Measurements from ENCODE around the gene PEX3. TPM values are rescaled to one million over a fixed set of nuclear protein-coding genes. Genes with fewer than 3 reads are reported as not detected.

PEX3 gene
- total RNA-seq, 2 donors from 2014 or later: 8.4 to 14.9 TPM

DNA sequence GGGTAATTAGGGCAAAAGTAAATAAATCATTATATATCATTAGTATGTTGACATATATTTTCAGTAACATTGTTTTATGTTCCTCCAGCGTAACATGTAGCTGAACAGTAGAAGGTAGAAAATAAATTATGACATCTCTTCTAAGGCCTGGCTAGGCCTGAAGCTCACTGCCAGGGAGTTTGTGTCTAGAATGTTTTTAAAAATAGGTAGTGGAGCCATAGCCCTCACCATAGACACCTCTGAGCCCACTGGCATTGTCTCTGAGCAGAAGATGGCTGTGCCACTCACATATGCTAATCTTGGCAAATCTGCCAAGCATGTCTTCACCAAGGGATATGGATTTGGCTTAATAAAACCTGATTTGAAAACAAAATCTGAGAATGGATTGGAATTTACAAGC lies 39.6 kb downstream of the PEX3 start:
- H3K27ac ChIP-seq: no peak overlapping the region
- H3K9me3 ChIP-seq: no peaks in the 10 kb centered on the region
- H3K4me3 ChIP-seq: no peak overlapping the region
- no peaks in the 10 kb centered on the region for H3K27me3 ChIP-seq
- no peaks in the 10 kb centered on the region for H3K4me1 ChIP-seq
- peaks cover 6% of the 10 kb centered on the region for H3K36me3 ChIP-seq
- DNase-seq (ENCODE audit: low spot score): no peak
- TF ChIP-seq CTCF (IDR thresholded peaks at IDR 0.05): no peak

DNA sequence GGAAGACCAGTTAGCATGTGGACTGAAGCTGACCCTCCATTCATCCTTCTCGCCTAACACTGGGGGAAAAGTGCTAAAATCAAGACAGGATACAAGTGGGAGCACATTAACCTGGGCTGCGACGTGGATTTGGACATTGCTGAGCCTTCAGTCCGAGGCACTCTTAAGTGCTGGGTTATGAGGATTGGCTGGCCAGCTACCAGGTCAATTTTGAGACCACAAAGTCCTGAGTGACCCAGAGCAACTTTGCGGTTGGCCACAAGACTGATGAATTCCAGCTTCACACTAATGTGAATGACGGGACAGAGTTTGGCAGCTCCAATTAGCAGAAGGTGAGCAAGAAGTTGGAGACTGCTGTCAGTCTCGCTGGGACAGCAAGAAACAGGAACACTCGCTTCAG lies 40.2 kb downstream of the PEX3 start:
- Histone ChIP-seq H3K27me3 (no peaks in the 10 kb centered on the region), H3K9me3 (no peaks in the 10 kb centered on the region), H3K4me3 (no peak overlapping the region), H3K27ac (no peak overlapping the region), H3K36me3 (peaks cover 11% of the 10 kb centered on the region), H3K4me1 (no peaks in the 10 kb centered on the region)
- no peak for TF ChIP-seq CTCF (IDR thresholded peaks at IDR 0.05)
- DNase-seq (ENCODE audit: low spot score): no peak

- DNase-seq (ENCODE audit: low spot score): no peak
- H3K4me3 ChIP-seq: no peak overlapping the region
- H3K27me3 ChIP-seq: no peaks in the 10 kb centered on the region
- H3K36me3 ChIP-seq: peaks cover 33% of the 10 kb centered on the region
- TF ChIP-seq CTCF (IDR thresholded peaks at IDR 0.05): no peak
- no peak overlapping the region for H3K27ac ChIP-seq
- no peaks in the 10 kb centered on the region for H3K4me1 ChIP-seq
- H3K9me3 ChIP-seq: no peaks in the 10 kb centered on the region
Measured at GRCh38 chr6:143496974-143497373, 46.4 kb downstream of the PEX3 start.

GRCh38 chr6:143498428-143498827 lies 47.8 kb downstream of the PEX3 start:
- H3K4me1 ChIP-seq: no peaks in the 10 kb centered on the region
- no peaks in the 10 kb centered on the region for H3K27me3 ChIP-seq
- no peak for TF ChIP-seq CTCF (IDR thresholded peaks at IDR 0.05)
- no peak overlapping the region for H3K27ac ChIP-seq
- peaks cover 33% of the 10 kb centered on the region for H3K36me3 ChIP-seq
- no peak overlapping the region for H3K4me3 ChIP-seq
- H3K9me3 ChIP-seq: no peaks in the 10 kb centered on the region
- DNase-seq (ENCODE audit: low spot score): no peak

GRCh38 chr6:143501851-143502250 lies 51.2 kb downstream of the PEX3 start:
- Histone ChIP-seq H3K9me3 (no peaks in the 10 kb centered on the region), H3K4me1 (no peaks in the 10 kb centered on the region), H3K27me3 (no peaks in the 10 kb centered on the region), H3K27ac (no peak overlapping the region), H3K4me3 (no peak overlapping the region), H3K36me3 (peaks cover 41% of the 10 kb centered on the region)
- no peak for DNase-seq (ENCODE audit: low spot score)
- TF ChIP-seq CTCF (IDR thresholded peaks at IDR 0.05): no peak

DNA sequence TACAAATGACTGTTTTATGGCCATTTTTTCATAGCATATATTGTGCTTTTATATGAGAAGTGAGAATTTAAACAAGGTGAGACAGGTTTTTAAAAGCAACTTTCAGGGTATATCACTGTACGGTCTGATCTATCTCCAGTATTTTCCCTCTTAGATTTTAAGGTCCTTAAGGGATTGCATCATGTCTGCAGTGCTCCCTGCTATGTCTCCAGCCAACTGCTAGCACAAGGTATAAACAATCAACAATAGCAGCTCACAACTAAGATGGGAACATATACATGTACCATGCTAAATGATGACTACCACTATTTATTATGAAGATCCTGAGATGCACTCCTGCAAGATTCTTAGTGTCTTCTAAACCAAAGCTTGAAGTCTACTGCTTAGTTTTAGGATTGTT lies 53.8 kb downstream of the PEX3 start:
- no peak for DNase-seq (ENCODE audit: low spot score)
- H3K27me3 ChIP-seq: no peaks in the 10 kb centered on the region
- no peaks in the 10 kb centered on the region for H3K4me1 ChIP-seq
- no peak overlapping the region for H3K4me3 ChIP-seq
- no peaks in the 10 kb centered on the region for H3K9me3 ChIP-seq
- no peak for TF ChIP-seq CTCF (IDR thresholded peaks at IDR 0.05)
- H3K36me3 ChIP-seq: peaks cover 34% of the 10 kb centered on the region
- no peak overlapping the region for H3K27ac ChIP-seq

Data from right atrium auricular region (tissue), 2 donors.